Dermis blood vessel endothelial cell (primary cell): ENCODE measurements around the gene HS6ST3. TPM values are rescaled to one million over a fixed set of nuclear protein-coding genes. Genes with fewer than 3 reads are reported as not detected.

ENCODE experiments used
- DNase-seq: peaks from one replicate; pipeline ENCODE4 v3.0.0; 2010
- total RNA-seq: library from RNA; depleted of rRNA; stranded (reverse); fragments of >200 nt; gene quantifications from 2 replicates; pipeline ENCODE4 v1.2.3, GENCODE V29; 2014

Gene HS6ST3
- total RNA-seq, 1 donor from 2014 or later: not detected

DNA sequence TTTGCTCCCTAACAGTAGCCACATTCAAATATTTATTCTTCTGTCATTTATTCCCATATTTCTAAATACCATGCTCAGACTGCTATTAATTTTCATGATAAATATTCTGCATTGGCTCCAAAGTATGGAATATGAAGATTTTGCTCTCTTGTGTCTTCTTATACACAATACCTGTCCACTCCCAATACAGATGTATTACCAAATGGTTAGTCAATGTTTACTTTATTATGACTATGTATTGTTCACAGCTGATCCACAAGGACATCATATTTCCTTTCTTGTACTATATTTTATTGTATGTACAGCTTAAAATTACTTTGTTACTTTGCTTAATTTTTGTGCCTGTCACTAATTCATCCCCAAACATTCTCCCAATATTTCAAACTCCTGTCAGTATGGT, 582.1 kb downstream of the HS6ST3 start:
- no peak for DNase-seq

- no peak for DNase-seq
Observed at GRCh38 chr13:96673825-96674224, 583.9 kb downstream of the HS6ST3 start.

GRCh38 chr13:96677029-96677428, 587.1 kb downstream of the HS6ST3 start:
- DNase-seq: no peak

GRCh38 chr13:96678801-96679200, 588.9 kb downstream of the HS6ST3 start:
- DNase-seq: no peak

- DNase-seq: no peak
Observed at GRCh38 chr13:96680898-96681297, 591.0 kb downstream of the HS6ST3 start.

DNA sequence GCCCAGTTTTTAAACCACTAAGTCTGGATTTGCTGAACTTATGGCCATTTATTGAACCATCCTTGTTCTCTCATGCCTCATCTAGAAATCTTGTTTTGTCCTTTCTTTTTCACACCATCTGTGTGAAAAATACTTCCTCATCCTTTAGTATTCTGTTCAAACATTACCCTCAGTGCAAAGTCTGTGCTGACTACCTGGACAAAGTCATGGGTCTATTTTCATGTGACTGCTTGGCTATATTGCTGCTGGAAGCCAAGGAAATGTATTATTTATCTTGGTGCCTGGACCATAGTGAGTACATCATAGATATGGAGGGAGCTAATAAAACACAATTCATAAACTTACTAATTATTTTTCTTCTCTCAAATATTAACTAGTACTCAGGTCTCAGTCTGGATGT, 591.9 kb downstream of the HS6ST3 start:
- no peak for DNase-seq

DNA sequence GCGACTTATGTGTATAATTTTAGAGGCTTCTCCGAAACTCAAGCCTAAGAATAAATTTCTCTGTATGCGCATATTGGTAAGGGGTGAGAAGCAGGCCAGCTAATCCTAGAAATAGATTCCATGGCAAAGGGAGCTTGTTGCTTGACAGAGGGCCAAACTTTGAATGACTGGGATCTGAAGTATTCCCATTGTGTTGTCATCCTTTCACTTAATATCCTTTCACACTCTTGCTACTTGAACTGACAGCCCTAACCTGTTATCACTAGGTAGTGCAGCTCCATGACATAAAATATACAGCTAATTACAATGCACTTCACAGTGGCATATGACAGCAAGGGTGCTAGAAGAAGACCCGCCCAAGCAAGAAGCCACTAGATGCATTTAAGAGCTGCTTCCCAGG, 594.6 kb downstream of the HS6ST3 start:
- DNase-seq: no peak

DNA sequence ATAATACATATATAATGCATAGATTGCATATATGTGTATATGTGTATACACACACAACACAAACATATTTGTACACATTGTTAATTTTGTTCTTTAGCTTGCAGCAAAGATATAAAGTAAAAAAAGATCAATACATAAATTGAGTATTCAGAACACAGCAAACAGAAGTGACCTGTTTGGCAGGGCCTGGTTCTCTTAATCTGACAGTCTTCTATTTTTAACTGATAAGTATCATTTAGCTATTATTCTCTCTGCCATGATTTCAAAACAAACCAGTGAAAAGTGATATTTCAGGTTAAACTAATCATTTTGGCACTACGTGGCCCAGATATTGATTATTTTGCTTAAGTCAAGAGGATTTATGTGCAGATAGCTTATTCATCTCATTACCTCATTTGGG, 595.0 kb downstream of the HS6ST3 start:
- no peak for DNase-seq

DNA sequence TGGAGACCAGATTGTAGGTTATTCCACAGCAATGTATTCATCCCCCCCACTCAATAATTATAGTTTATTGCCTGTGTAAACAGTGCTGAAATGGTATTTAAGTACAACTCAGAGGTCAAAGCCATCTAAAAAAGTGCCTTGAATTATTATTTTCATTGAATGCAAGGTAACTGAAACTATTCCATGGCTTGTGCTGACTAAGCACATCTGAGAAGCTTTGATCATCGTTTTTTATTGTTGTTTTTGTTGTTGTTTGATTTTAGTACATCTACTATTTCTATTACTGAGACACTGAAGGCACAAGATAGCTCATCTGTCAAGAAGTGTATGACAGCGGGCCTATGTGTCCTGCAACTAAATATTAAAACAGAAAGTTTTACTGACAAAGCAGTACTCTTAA, 596.4 kb downstream of the HS6ST3 start:
- no peak for DNase-seq

- DNase-seq: no peak
Observed at GRCh38 chr13:96687191-96687590, 597.3 kb downstream of the HS6ST3 start.

GRCh38 chr13:96690998-96691397, 601.1 kb downstream of the HS6ST3 start:
- DNase-seq: no peak

DNA sequence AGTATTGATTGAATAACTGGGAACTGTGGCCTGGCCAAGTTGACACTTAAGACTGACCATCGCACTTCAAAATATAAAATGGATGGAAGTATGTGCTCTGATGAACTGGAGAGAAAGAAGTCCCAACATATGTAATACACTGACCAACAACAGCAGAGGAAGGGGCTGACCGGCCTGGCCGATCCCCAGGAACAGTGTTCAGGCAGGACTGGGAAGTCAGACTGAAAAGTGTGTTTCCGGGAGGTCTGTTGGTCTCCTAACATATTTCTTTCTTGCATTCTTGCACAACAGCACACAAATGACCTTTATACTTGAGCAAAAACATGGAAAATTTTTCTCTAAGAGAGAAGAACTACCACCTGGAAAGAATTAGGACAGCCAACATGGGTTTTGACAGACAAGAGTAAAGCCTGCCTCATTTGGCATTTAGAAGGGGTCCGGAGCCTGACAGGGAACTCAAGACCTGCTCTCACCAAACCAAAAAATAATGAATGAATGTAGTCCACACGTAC, 606.5 kb downstream of the HS6ST3 start:
- no peak for DNase-seq

GRCh38 chr13:96700657-96701056, 610.8 kb downstream of the HS6ST3 start:
- no peak for DNase-seq

GRCh38 chr13:96707146-96707545, 617.2 kb downstream of the HS6ST3 start:
- DNase-seq: no peak

GRCh38 chr13:96710166-96710862, 620.4 kb downstream of the HS6ST3 start:
- no peak for DNase-seq

- no peak for DNase-seq
Observed at GRCh38 chr13:96720446-96720845, 630.5 kb downstream of the HS6ST3 start.

- no peak for DNase-seq
Observed at GRCh38 chr13:96726651-96727050, 636.7 kb downstream of the HS6ST3 start.

GRCh38 chr13:96728463-96728862, 638.6 kb downstream of the HS6ST3 start:
- DNase-seq: no peak

DNA sequence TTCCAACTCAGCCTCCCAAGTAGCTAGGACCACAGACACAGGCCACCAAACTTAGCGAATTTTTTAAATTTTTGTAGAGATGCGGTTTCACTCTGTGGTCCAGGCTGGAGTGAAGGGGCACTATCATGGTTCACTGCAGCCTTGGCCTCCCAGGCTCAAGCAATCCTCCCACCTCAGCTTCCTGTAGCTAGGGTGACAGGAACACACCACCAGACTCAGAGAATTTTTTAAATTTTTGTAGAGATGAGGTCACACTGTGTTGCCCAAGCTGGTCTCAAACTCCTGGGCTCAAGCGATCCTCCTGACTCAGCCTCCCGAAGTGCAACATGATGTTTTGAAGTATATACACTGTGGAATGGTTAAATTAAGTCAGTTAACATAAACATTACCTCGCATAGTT, 640.8 kb downstream of the HS6ST3 start:
- no peak for DNase-seq

DNA sequence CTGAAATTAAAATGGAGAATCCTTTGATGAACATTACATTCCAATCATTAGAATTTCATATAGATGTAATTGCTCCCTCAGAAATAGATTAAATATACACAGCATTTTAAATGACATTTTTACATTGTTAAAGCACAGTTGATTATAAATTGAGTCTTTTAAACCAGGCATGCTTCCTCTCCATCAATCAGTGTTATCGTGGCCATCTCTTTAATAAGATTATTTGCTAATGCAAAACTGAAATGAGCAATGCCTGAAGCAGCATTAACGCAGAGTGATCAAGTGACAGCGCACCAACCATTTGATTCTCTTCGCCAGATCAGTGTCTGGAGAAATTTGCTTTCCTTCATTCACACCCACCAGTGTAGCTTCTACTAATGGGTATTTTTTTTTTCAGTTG, 644.6 kb downstream of the HS6ST3 start:
- DNase-seq: no peak

- no peak for DNase-seq
Observed at GRCh38 chr13:96741779-96742178, 651.9 kb downstream of the HS6ST3 start.

DNA sequence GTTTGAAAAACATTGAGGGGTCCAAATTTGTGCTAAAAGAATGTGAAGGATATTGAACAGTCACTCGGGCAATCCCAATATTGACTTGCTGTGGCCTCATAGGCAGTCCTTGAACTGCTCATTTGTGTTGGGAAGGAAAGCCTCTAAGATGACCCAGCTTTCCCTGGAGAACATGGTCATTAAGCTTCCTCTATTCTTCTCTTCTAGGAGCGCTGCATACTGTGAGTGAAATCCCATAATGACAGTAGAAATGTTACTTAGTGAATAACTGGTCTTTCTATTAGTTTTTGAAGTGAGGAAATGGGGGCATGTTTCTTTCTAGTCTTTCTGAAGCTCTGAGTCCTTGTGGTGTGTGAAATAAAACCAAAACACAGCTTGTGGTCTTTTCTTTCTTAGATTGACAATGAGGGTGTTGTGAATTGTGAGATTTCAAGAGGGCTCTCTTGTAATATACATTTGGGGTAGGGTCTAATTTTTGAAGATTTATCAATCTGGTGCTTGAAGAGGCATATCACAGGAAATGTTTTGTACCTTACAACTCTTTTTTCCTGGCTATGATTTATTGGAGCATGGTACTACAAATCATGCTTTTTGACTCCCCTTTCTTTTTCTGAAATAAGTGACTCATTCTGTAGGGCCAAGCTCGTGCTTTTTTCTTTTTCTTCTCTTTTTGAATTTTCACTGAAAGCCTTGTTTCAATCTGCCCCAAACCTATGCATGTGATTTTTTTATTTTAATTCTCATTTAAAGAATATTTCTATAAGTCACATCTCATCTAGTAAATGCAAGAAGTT, 653.6 kb downstream of the HS6ST3 start:
- DNase-seq: no peak

DNA sequence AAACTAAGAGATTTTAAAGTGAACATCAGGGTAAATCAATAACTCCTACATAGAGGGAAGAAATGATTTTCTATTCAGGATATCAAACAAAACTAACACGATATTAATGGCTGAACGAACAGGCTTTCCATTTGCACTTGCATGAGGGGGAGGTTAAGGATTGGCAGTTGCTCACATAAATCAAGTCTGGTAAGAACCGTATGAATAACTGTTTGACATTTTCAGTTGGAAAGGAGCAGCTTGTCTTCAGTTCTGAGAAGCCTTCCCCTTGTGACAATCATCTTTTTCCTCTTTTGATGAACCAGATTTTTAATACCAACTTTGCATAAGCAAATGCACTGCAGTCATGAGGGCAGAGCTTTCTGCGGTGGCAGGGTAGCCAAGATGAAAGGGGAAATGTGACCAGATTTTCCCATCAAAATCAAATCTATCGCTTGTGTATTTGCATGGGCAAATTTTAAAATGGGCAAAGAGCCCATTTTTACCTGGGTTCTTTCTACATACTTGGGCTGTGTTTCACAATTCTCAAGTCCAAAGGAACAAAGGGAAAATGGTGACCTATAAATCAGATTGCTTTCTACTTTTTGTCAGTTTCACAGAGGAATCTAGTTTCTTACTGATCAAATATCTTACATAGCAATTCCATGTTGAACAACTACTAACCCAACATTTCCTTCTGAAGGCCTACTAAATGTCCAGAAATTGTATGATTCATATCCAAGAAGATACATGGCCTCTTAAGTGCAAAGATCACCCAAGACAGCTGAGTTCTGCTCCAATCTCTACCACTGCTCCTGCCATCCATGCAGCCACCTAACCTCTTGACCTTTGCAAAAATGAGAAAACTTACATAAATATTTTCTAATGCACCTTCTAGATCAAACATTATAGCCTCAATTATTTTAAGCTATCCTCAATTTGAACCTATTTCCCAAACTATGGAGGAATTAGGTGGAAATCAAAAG, 654.7 kb downstream of the HS6ST3 start:
- no peak for DNase-seq
